GM20000 (cell line): ENCODE results near the gene PSTPIP2.
"Not testable (repeated sequence)": the region's sequence is repeated elsewhere in the genome, so short reads cannot be mapped to it uniquely, and the experiment has no call there.

ENCODE experiments used
- DNase-seq: peaks from one replicate; pipeline ENCODE4 v3.0.0; 2012; ENCODE audit warnings: low spot score
- TF ChIP-seq, protein P1 (sequence below): IDR thresholded peaks from 2 replicates; pipeline ENCODE4 v1.5.1; 2012; ENCODE audit warnings: mild to moderate bottlenecking, control low read depth; ENCODE audit errors: extremely low read depth, missing control alignments

The PSTPIP2 gene

DNA sequence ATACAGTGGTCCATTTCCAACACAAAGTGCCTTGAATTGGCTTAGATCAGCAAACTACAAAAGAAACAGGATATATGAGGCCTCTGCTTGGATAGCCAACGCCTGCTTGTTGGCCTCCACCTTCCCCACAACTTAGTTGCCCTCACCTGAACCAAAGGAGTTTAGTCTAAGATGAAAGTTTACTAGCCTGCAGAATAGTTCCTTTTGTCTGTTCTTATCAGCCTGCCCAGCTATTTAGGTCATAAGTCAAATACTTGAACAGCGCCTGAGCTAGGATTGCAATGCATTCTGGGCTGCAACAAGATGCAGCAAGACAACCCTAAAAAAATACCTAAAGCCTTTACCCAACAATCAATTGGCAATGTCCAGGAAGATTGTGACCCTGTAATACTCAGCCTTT, 91.8 kb downstream of the PSTPIP2 start:
- DNase-seq: no peak

DNA sequence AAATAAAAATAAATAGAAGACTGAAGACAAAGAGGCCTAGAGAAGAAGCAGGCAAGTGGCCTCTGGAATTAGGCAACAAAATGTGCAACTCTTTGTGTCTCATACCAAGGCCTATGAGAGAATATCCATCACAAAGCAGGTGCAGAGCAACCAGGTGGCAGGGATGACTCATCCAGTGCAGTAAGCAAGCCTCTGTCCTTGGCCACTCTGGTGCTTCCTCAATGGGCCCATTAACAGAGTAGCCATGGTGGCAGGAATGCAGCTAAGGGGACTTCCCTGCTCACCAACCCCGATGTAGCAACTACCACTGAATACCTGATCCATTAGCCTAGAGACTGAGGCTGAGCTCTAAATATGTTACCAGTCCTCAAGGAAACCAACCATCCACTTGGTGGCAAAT, 94.0 kb downstream of the PSTPIP2 start:
- no peak for DNase-seq
- TF ChIP-seq, protein P1, sequence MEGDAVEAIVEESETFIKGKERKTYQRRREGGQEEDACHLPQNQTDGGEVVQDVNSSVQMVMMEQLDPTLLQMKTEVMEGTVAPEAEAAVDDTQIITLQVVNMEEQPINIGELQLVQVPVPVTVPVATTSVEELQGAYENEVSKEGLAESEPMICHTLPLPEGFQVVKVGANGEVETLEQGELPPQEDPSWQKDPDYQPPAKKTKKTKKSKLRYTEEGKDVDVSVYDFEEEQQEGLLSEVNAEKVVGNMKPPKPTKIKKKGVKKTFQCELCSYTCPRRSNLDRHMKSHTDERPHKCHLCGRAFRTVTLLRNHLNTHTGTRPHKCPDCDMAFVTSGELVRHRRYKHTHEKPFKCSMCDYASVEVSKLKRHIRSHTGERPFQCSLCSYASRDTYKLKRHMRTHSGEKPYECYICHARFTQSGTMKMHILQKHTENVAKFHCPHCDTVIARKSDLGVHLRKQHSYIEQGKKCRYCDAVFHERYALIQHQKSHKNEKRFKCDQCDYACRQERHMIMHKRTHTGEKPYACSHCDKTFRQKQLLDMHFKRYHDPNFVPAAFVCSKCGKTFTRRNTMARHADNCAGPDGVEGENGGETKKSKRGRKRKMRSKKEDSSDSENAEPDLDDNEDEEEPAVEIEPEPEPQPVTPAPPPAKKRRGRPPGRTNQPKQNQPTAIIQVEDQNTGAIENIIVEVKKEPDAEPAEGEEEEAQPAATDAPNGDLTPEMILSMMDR: no peak

More for the DNA sequence above, 91.8 kb downstream of the PSTPIP2 start:
- TF ChIP-seq, protein P1: no peak

DNA sequence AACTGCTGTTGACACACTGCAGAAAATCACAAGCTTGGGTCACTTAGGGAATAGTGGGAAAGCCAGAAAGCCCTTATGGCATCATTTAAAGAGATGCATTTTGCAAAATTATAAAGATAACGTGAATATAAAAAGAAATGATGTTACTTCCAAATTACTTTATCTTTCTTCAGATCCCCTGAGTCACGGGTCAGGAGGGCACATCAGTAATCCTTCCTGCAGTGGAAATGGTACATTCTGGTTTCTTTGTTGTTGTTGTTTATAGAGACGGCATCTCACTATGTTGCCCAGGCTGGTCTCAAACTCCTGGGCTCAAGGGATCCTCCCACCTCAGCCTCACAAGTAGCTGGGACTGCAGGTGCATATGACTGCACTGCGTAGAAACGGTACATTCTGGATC, 95.1 kb downstream of the PSTPIP2 start:
- DNase-seq: no peak
- TF ChIP-seq, protein P1: no peak

DNA sequence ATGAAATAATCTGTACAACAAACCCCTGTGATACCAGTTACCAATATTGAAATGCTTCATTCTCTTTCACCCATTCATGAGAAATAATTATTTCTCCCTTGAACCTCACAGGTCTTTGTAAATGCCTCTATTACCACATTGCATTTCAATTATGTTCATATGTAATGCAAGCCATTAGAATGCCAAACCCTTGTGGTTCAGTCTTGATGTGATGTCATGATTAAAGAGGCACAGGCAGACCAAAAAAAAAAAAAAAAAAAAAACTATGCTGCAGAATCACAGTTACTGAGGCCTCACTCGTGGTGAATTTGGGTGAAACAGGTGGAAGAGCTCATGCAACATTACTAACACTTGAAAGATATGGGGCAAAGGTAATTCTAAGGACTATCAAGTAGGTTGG, 95.5 kb downstream of the PSTPIP2 start:
- TF ChIP-seq, protein P1: no peak
- no peak for DNase-seq

DNA sequence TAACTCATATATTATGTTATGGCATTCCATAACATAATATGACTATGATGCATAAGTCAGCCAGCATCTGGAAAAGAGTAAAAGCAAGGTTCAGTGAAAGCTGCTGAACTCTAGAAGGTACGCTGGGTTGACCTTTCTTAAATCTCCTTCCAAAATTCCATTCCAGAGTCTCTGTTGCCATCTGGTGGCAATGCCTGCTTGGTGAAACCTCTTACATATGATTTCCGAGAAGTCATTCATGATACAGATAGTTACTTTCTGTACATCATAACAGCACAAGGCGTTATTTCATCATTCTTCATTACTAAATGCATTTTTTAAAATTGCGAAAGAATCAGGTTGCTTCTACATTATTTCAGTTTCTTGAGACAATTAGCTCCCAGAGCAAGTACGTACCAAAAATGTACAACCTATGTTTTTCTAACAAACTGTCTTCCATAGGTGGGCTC, 97.9 kb downstream of the PSTPIP2 start:
- TF ChIP-seq, protein P1: peak; percentile 51
- DNase-seq: peak; percentile 46

DNA sequence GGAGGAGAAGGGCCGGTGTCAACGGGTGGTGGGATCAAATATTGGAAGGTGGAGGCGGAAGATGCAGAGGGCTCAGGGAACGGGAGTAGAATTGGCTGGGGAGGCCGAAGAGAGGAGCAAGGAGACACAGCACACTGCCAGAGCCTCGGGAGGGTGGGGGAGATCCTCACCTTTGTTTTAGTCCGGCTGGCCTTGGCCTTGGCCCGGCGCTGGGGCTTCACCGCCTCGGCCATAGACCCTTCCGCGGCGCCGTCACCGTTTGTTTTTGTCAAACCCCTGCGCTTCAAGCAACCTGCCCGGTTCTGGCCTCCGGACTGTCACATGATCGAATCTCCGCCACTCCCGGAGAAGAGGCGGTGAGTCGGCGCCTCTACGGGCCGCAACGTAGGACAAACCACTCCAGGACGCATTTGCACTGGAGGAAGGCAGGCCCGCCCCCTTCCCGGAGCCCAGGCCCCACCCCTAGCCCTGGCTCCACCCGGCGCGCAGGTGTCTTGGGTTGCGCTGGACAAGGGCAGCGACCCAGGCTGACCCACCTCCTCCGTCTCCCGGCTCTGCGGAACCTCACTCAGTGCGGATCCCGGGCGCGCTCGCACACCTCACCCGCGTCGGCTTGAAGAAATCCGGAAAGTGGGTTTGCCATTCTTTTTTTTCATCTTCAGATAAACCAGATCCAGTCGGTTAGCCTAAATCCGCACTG, 104.9 kb downstream of the PSTPIP2 start, which contains the start of gene EPG5:
Gene EPG5, minus strand, starts transcription at position 323 of the 700 bp plus-strand sequence. Its CDS starts 90 bp downstream, at position 233.
- peak; percentile 89 for DNase-seq
- TF ChIP-seq, protein P1: no peak

DNA sequence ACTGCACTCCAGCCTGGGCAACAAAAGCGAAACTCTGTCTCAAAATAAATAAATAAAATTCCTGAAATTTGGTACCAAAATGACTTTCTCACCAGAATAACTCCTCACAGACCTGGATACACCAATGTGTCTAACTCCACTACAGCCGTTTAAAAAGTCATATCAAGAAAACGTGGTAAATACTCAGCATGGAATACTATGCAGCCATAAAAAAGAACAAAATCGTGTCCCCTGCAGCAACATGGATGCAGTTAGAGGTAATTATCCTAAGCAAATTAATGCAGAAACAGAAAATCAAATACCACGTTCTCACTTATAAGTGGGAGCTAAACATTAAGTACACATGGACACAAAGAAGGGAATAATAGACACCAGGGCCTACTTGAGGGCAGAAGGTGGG, 107.1 kb downstream of the PSTPIP2 start:
- not testable (repeated sequence) for DNase-seq

DNA sequence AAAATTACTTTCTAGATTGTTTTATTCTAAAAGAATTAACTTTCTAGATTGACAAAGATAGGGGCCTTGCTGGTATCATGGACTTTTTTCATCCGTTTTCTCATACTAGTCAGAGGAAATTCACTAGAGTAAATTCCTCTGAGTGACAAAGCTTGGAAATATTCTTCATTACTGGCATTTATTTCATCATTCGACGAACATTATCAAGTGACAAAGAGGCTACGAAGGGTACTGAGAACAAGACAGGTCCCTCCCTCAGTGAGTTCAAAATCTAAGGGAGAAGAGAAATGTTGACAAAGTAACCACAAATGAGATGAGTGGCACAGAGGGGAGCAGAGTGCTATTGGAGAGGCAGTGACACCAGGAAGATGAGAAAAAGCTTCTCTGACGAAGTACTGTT, 109.2 kb downstream of the PSTPIP2 start:
- TF ChIP-seq, protein P1: no peak
- no peak for DNase-seq
